Measurements from ENCODE around the gene WDR19.
"Not testable (repeated sequence)": the region's sequence is repeated elsewhere in the genome, so short reads cannot be mapped to it uniquely, and the experiment has no call there.

WDR19 gene

GRCh38 chr4:39233783-39234182 is 51.5 kb downstream of the WDR19 start:
- no peak for DNase-seq

DNA sequence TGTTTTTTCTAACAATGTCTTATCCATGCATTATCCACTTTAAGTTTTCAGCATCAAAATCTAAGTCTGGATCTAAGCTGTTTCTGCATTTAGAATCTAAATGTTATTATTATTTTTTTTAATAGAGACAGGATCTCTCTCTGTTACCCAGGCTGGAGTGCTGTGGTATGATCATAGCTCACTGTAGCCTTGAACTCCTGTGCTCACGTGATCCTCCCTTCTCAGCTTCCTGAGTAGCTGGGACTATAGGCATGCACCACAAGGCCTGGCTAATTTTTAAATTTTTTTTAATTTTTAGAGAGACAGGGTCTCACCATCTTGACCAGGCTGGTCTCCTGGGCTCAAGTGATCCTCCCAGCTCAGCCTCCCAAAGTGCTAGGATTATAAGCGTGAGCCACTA is 52.7 kb downstream of the WDR19 start:
- DNase-seq = no peak

GRCh38 chr4:39235696-39236095 is 53.4 kb downstream of the WDR19 start:
- no peak for DNase-seq

- no peak for DNase-seq
These were observed 54.9 kb downstream of the WDR19 start for GRCh38 chr4:39237179-39237578.

DNA sequence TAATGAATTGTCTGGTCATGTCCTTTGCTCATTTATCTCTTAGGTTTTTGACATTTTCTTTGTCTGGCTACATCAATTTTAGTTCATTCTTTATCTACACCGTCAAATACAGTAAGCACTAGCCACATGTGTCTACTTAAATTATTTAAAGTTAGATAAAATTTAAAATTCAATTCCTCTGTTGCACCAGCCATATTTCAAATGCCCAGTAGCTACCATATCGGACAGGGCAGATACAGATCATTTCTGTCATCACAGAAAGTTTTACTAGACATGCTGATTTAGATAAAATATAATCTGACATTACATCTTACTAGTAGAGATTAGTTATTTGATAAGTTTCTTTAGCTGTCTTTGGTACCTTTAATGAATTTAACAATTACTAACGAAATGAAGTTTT is 61.1 kb downstream of the WDR19 start:
- DNase-seq = no peak

DNA sequence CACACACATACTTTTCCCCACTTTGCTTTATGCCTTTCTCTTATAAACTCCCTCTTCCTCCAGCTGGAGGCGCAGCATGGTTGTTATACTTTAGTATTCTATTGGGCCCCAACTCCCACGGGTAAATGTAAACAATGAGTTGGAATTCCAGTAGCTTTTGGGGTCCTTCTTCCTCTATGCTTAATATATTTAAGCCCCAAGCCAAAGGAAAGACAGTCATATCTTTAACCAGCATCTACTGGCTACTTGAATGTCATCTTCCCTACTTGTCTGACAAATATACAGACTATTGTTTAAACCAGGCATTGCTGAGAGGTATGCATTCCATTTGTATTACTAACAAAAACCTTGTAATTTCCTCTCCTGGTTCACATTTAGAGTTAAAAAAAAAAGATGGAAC is 72.9 kb downstream of the WDR19 start:
- no peak for DNase-seq

GRCh38 chr4:39255871-39256270 is 73.5 kb downstream of the WDR19 start:
- no peak for DNase-seq

- DNase-seq = no peak
These were observed 74.1 kb downstream of the WDR19 start for GRCh38 chr4:39256436-39256835.

- DNase-seq = no peak
These were observed 77.4 kb downstream of the WDR19 start for GRCh38 chr4:39259571-39260330.

DNA sequence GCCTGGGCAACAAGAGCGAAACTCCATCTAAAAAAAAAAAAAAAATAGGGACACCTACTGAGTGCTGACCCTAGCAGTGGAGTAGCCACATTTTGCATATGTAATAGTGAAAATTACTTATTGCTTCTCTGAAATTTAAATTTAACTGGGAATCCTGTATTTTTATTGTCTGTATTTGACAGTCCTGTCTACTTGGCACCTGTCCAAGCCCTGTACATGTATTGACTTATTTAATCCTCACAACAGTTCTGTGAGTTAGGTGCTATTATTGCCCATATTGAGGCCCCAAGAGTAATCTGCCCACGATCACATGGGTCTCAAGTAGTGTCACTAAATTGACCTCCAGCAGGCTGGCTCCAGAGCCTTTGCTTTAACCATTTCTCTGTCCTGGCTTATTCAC is 81.6 kb downstream of the WDR19 start:
- DNase-seq = no peak

GRCh38 chr4:39274503-39274902 is 92.2 kb downstream of the WDR19 start:
- no peak for DNase-seq

- DNase-seq = not testable (repeated sequence)
These were observed 95.3 kb downstream of the WDR19 start for GRCh38 chr4:39277661-39278060.

DNA sequence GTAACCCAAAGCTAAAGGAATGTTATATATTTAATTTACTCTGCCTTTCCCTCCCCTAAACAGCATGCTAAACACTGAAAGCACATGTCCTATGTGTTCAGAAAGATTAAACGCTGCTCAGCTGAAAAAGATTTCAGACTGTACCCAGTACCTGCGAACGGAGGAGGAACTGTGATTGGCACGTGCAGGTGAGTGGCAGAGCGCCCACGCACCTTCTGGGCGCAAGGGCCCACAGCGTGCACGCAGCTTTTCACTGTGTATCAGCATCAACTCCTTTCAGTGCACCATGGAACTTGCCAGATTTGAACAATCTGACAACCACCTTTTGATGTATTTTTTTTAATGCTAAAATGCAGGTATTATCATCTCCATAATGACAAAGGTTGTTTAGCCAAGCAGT is 96.1 kb downstream of the WDR19 start:
- no peak for DNase-seq

- DNase-seq = no peak
These were observed 97.1 kb downstream of the WDR19 start for GRCh38 chr4:39279416-39279815.

DNA sequence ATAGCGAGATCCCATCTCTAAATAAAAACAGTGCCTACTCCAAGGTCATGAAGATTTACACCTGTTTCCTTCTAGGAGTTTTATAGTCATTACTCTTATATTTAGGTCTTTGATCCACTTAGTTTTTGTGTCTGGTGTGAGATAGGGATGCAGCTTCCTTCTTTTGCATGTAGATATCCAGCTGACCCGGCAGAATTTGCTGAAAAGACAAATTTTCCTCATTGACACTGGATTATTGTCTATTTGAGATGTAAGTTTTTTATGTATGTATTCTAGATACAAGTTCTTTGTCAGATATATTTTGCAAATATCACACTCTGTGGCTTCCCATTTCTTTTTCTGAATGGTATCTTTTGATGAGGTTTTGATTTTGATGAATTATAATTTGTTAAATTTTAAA is 98.4 kb downstream of the WDR19 start:
- no peak for DNase-seq

- no peak for DNase-seq
These were observed 102.9 kb downstream of the WDR19 start for GRCh38 chr4:39285111-39285795.

GRCh38 chr4:39285853-39286252 is 103.5 kb downstream of the WDR19 start:
- DNase-seq = no peak

- DNase-seq = no peak
These were observed 103.9 kb downstream of the WDR19 start for GRCh38 chr4:39286263-39286662.

- DNase-seq = no peak
These were observed 104.9 kb downstream of the WDR19 start for GRCh38 chr4:39287223-39287622.

- DNase-seq = no peak
These were observed 109.4 kb downstream of the WDR19 start for GRCh38 chr4:39291686-39292085.

DNA sequence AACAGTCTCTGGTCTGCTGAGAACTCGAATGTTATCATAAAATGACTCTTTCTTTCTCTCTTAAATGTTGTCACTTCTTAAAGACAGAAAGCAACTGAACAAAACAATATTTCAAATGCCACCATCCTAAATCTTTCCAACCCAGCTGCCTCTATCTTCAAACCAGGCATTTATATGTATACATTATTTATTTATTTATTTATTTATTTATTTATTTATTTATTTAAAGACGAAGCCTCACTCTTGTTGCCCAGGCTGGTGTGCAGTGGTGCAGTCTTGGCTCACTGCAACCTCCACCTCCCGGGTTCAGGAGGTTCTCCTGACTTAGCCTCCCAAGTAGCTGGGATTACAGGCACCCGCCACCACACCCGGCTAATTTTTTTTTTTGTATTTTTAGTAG is 110.1 kb downstream of the WDR19 start:
- not testable (repeated sequence) for DNase-seq

DNA sequence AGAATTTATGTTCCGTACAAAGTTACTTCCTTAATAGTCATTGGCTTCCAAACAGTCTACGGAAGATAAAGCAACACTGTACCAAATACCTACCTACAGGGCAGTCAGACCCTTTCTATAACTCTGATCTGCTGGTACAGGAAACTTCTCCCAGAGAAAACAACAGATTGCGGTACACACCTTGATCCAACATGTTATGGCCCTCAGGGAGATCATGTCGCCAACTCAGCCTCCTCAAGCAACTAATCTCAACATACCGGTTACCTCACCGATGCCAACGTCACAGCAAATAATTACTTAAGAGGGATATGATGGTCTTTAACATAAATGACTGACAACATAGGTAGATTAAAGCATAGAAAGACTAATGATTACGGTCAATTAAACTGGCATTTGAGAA is 113.5 kb downstream of the WDR19 start:
- DNase-seq = no peak

GRCh38 chr4:39302901-39303300 is 120.6 kb downstream of the WDR19 start:
- DNase-seq = no peak

- DNase-seq = no peak
These were observed 121.5 kb downstream of the WDR19 start for GRCh38 chr4:39303871-39304270.

GRCh38 chr4:39304651-39305050 is 122.3 kb downstream of the WDR19 start:
- DNase-seq = no peak
